GM19193 (cell line): ENCODE results near the gene RHOV.

Experiments
- POLR2A ChIP-seq: IDR thresholded peaks from 4 replicates; pipeline ENCODE4 v1.6.1; 2011; ENCODE audit not compliant: insufficient read depth, insufficient read length; ENCODE audit errors: extremely low read depth

Gene RHOV

DNA sequence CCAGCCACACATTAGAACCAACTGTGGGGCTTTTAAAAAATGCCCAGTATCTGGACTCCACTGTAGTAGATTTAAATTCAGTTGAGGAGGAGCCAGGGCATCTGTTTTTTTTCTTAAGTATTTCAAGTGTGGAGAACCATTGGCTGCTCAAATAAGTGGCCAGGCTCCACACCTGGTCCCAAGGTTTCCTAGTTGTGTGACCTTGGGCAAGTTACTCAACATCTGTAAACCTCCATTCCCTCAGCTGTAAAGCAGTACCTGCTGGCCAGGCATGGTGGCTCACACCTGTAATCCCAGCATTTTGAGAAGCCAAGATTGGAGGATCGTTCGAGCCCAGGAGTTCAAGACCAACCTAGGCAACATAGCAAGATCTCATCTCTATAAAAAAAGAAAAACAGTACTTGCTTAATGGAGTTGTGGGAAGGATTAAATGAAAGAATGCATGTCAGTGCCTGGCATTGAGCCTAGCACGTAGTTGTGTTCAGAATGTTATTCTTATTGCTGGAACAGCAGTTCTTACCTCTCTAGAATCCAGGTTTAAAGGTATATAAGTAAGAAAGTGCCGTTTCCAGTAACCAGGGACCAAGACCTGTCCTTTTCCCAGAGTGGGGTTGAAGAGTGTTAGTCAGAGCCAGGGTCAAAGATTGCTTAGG, 47.5 kb downstream of the RHOV start:
- TF ChIP-seq POLR2A: no peak

DNA sequence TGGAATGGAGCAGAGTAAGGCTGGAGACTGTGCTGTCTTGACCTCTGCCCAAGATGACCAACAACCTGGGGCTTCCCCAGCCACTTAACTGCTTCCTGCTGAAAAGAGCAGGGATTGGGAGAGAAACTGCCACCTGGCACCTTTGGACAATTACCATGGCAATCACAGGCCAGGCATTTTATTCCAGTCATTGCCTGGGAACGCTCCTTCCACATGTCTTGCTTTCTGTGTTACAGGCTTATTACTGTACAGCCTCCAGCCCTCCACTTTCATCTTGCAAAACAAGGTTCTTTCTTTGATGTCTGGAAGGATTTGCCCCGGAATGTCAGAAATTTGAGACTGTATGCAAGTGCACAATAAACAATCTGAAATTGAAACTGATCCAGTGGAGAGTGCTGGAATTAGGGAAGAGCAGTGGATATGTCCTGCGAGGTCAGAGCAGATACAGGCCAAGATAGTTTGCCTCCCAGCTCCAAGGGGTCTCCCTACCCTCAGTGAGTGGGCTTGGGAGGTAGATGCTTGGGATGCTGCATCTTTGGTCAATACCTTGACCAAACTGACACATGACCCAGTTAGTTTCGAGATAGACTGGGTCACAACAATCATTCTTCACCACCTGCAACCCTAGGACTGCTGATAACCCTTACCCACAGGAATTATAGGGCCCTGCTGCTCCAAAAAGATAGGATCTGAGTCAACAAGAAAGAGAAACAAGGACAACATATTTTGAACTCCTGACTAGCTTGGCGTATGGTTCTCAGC, 48.2 kb downstream of the RHOV start:
- TF ChIP-seq POLR2A: no peak

GRCh38 chr15:40823572-40824343, 50.3 kb downstream of the RHOV start:
- no peak for TF ChIP-seq POLR2A
